Epithelial cell of proximal tubule (primary cell): Measurements from ENCODE around the gene PSTPIP1. TPM values are rescaled to one million over a fixed set of nuclear protein-coding genes. Genes with fewer than 3 reads are reported as not detected.

Experiments
- DNase-seq: peaks from one replicate; pipeline ENCODE4 v3.0.0-alpha.2; 2011; ENCODE audit warnings: low read depth
- H3K4me3 ChIP-seq: 2 replicates; pipeline ENCODE4 v1.5.1; 2011; ENCODE audit warnings: low read depth, mild to moderate bottlenecking, low read length
- total RNA-seq: library from RNA; depleted of rRNA; stranded (reverse); fragments of >200 nt; gene quantifications from 2 replicates; pipeline ENCODE4 v1.2.3, GENCODE V29; 2015
- TF ChIP-seq, protein P1 (sequence below): conservative IDR thresholded peaks from 2 replicates; pipeline ENCODE4 v1.5.1; 2012; ENCODE audit warnings: low read depth, mild to moderate bottlenecking, low read length

The PSTPIP1 gene
- total RNA-seq, 1 donor from 2014 or later, result not detected

DNA sequence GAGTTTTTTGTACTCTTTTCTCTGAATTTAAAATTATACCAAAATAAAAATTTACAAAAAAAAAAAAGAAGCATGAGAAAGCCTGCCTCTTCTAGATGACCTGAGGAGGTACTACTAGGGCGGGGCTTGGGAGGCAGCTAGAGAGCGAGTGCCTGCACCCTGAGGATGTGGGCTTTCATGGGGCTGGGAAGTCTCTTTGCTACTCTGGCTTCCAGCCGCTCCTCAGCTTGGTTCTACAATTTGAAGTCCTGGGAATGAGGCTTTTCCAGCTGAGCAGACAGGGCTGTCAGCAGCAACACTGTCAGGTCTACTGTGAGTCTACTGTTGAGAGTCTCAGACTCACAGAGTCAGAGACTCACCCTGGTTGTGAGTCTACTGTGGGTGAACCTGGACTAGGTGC, 8.2 kb upstream of the PSTPIP1 start:
- no peak overlapping the region for H3K4me3 ChIP-seq
- TF ChIP-seq, protein P1, sequence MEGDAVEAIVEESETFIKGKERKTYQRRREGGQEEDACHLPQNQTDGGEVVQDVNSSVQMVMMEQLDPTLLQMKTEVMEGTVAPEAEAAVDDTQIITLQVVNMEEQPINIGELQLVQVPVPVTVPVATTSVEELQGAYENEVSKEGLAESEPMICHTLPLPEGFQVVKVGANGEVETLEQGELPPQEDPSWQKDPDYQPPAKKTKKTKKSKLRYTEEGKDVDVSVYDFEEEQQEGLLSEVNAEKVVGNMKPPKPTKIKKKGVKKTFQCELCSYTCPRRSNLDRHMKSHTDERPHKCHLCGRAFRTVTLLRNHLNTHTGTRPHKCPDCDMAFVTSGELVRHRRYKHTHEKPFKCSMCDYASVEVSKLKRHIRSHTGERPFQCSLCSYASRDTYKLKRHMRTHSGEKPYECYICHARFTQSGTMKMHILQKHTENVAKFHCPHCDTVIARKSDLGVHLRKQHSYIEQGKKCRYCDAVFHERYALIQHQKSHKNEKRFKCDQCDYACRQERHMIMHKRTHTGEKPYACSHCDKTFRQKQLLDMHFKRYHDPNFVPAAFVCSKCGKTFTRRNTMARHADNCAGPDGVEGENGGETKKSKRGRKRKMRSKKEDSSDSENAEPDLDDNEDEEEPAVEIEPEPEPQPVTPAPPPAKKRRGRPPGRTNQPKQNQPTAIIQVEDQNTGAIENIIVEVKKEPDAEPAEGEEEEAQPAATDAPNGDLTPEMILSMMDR, result no peak
- DNase-seq, result no peak

DNA sequence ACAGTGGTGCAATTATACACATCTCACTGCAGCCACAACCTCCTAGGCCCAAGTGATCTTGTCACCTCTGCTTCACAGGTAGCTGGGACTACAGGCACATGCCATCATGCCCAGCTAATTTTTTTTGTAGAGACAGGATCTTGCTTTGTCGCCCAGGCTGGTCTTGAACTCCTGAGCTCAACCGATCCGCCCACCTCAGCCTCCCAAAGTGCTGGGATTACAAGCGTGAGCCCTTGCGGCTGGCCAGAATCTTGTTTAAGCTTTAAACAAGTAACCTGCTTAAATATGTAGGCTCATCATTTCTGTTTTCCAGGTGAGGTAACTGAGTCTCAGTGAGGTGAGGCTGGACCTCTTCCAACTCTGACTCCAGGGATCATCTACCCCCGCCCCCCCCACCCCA, 7.7 kb upstream of the PSTPIP1 start:
- TF ChIP-seq, protein P1, result no peak
- H3K4me3 ChIP-seq, result no peak overlapping the region
- DNase-seq, result no peak

DNA sequence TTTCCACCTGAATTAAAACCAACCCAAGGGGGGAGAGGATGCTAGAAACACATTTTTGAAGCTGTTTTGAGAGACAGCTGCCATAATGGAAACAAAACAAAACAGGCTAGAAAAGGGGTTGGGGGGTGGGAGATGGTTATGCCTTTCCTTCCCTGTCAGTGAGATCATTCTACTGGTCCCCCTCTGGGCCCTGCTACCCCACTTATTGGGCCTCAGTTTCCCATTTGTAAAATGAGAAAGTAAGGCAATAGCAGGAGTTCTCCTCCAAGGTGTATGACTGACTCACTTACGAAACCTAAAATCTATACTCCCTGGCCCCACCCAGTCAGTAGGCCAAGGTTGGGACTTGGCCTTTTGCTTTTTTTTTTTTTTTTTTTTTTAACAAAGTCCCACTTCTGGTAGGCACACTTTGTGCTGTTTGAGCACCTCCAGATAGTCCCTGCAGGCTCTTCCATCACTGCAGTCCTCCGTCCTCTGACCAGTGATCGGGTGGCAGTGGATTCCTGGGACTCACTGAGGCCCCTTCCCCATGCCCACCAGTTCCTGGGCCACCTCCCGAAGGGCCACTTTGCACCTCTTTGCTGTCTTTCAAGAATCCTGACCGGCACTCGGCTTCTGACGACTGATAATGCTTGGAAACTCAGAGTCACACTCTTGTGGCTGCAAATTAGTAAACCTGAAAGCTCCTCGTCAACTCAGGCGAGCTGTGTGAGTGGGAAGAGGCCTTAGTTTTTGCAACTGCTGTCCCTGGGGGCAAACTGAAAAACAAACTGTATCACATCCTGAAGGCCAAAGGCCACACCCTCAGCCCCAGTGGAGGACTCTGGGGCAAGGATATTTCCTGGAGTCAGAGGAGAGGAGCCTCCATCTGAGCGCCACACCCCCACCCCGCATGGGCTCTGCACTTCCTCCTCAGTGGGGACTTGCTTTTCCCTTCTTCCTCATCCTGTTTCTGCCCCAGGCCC, 6.7 kb upstream of the PSTPIP1 start:
- no peak for DNase-seq
- TF ChIP-seq, protein P1, result no peak
- H3K4me3 ChIP-seq, result no peak overlapping the region

DNA sequence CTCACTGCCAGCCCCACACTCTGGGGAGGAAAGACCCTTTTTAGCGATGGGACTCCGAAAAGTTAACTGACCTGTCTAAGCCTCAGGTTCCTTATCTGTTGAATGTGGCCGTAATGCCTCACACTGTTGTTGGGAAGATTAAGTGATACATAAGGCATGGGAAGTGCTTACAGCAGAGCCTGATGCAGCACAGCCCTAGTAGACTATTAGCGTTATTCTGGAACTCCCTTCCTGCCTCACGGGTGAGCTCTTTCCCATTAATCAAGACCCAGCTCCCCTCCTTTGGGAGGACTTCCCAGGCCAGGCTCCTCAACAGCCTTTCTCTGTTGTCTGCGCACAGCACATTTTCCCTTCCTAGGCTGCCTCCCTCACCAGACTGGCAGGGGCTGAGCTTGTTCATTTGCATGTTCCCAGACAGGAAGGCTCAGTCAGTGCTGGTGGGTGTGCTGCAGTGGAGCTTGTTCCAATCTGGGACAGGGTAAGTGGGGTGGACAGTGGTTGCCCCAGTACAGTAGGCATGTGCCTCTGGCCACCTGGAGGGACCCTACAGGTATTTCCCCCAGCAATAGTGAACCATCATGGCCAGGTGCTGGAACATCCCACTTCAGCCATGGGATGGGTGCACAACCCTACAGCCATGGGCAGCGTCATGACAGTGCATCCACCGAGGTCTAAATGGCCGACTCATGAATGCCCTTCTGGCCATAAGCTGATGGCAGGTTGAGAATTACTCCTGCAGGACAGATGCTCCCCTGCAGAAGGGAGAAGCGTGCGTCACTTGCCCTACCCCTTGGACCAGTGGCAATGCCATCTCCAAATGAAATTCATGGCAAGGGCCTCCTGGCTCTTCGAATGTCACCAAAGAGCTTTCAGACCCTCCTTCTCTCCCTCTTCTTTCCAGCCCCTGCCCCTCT, 5.8 kb upstream of the PSTPIP1 start:
- DNase-seq, result no peak
- no peak overlapping the region for H3K4me3 ChIP-seq
- TF ChIP-seq, protein P1, result no peak

DNA sequence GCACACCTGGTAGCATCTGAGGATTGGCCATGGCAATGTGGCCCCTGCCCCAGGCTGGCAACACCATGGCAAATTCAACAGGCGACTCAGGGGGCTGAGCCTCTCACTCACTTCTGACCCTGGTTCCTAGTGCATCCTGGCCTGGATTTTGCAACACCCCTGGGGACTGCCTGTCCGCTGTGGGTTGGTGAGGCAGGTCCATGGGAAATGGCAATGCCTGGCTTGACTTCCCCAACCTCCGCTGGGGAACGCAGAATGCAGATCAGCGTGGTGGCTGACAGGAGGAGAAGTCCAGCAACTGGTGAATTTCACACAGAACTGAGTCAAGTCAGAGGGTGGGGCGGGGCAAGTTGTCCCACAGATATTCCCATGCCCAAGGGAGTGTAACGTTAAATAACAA, 3.9 kb upstream of the PSTPIP1 start:
- no peak overlapping the region for H3K4me3 ChIP-seq
- no peak for DNase-seq
- TF ChIP-seq, protein P1, result no peak

DNA sequence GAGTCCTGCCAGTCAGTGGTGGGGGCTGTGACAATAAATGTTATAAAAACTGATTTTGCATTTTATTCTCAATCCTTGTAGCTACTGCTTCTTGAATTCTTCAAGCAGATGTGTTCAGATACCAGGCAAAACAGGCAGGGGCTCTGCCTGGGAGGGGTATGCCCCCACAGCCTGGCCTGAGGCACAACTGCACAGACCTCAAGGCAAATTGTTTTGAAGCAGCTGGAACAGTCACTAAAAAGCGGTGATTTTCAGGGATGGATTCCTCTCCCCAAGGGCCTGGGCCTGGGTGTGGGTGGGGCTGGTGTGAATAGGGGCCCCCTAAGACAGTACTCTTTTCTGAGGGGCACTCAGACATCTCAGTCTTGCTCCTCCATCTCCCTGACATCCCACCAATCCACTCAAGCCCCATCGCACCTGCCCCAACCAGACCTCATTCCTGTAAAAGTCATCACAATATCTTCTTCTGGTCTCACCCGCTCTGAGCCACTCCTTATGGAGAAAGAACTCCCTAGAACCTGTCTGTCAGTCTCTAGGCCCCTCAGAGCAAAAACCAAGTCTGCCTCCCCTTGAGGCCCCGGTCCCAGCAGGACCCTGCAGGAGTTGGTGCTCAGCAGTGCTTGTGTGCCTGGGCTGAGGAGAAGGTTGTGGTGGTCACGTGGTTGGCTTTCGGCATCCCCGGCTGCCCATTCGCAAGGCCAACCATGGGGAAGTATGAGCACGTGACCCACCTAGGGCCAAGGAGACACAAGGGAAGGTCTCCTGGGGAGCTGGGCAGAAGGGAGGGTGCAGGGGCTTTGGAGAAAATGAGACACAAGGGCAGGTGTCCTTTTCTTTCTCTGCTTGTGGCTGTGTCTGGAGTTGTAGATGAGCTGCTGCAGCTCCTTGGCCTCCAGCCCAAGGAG, 2.9 kb upstream of the PSTPIP1 start:
- H3K4me3 ChIP-seq, result no peak overlapping the region
- no peak for DNase-seq
- TF ChIP-seq, protein P1, result no peak
